GM23338 (cell line): ENCODE results near the gene URI1. TPM values are rescaled to one million over a fixed set of nuclear protein-coding genes. Genes with fewer than 3 reads are reported as not detected.

Experiments used
- ATAC-seq: fragments of 200-7000 bp; cut with Tn5 transposase; 3 replicates; pipeline ENCODE4 v1.9.1; 2020
- DNase-seq: peaks from one replicate; pipeline ENCODE4 v3.0.0-alpha.2; 2015; ENCODE audit warnings: low spot score
- H2AFZ ChIP-seq: fragments of 200-600 bp; sonication (generic); 2 replicates; pipeline ENCODE4 v1.8.0; 2016; ENCODE audit warnings: antibody characterized with exemption, mild to moderate bottlenecking, moderate library complexity
- H3F3A ChIP-seq: fragments of 200-600 bp; sonication (generic); replicated peaks from 2 replicates; pipeline ENCODE4 v1.8.0; 2017; ENCODE audit warnings: antibody characterized with exemption, mixed run types, low read depth
- H3K27ac ChIP-seq: fragments of 200-600 bp; sonication (generic); 2 replicates; pipeline ENCODE4 v1.6.1; 2016; ENCODE audit warnings: low read depth
- H3K27me3 ChIP-seq: fragments of 200-600 bp; sonication (generic); 2 replicates; pipeline ENCODE4 v1.8.0; 2016; ENCODE audit warnings: mild to moderate bottlenecking, mixed run types, moderate library complexity; ENCODE audit not compliant: insufficient read depth
- H3K36me3 ChIP-seq: fragments of 200-600 bp; sonication (generic); 2 replicates; pipeline ENCODE4 v1.8.0; 2016; ENCODE audit warnings: mild to moderate bottlenecking; ENCODE audit not compliant: insufficient read depth
- H3K4me1 ChIP-seq: fragments of 200-600 bp; sonication (generic); 2 replicates; pipeline ENCODE4 v1.8.0; 2016; ENCODE audit warnings: mild to moderate bottlenecking, moderate library complexity; ENCODE audit not compliant: insufficient read depth
- H3K4me2 ChIP-seq: fragments of 200-600 bp; sonication (generic); 2 replicates; pipeline ENCODE4 v1.7.1; 2017; ENCODE audit warnings: mixed run types
- H3K4me3 ChIP-seq: fragments of 200-600 bp; sonication (generic); 2 replicates; pipeline ENCODE4 v1.6.1; 2016; ENCODE audit warnings: mixed run types
- H3K79me2 ChIP-seq: fragments of 200-600 bp; sonication (generic); replicated peaks from 2 replicates; pipeline ENCODE4 v1.8.0; 2017; ENCODE audit warnings: mild to moderate bottlenecking; ENCODE audit not compliant: insufficient read depth
- H3K9me2 ChIP-seq: fragments of 200-600 bp; sonication (generic); 2 replicates; pipeline ENCODE4 v1.8.0; 2017; ENCODE audit not compliant: insufficient read depth
- H4K20me1 ChIP-seq: fragments of 200-600 bp; sonication (generic); replicated peaks from 2 replicates; pipeline ENCODE4 v1.8.0; 2017; ENCODE audit warnings: mild to moderate bottlenecking; ENCODE audit not compliant: insufficient read depth
- H3K27ac Mint-ChIP-seq: 2 replicates; pipeline ENCODE4 v1.8.0; 2020; ENCODE audit warnings: inconsistent platforms, mild to moderate bottlenecking, moderate library complexity, mixed read lengths
- H3K27me3 Mint-ChIP-seq: 3 replicates; pipeline ENCODE4 v1.8.0; 2022; ENCODE audit warnings: low read depth, mild to moderate bottlenecking, moderate library complexity, mixed read lengths, inconsistent platforms; ENCODE audit not compliant: insufficient read depth, poor library complexity
- H3K36me3 Mint-ChIP-seq: 3 replicates; pipeline ENCODE4 v1.8.0; 2021; ENCODE audit warnings: low read depth, mild to moderate bottlenecking, inconsistent platforms, moderate library complexity, mixed read lengths
- H3K4me1 Mint-ChIP-seq: 3 replicates; pipeline ENCODE4 v1.8.0; 2020; ENCODE audit warnings: mild to moderate bottlenecking, inconsistent platforms, mixed read lengths
- H3K4me3 Mint-ChIP-seq: 3 replicates; pipeline ENCODE4 v1.8.0; 2021; ENCODE audit warnings: moderate library complexity, mild to moderate bottlenecking, inconsistent platforms, mixed read lengths
- H3K9me3 Mint-ChIP-seq: 3 replicates; pipeline ENCODE4 v1.8.0; 2020; ENCODE audit warnings: moderate library complexity, mild to moderate bottlenecking, inconsistent platforms, mixed read lengths
- CREB1 ChIP-seq: fragments of 250-450 bp; sonication (Bioruptor Pico); IDR thresholded peaks from 2 replicates; pipeline ENCODE4 v1.5.0; 2020; ENCODE audit warnings: low read depth, mild to moderate bottlenecking, moderate library complexity
- CTCF ChIP-seq, 2 experiments: fragments of 200-600 bp in 1 of 2; sonication (generic) in 1 of 2; conservative IDR thresholded peaks; 2 replicates each; pipeline versions ENCODE4 v1.5.1 to v1.6.1; 2016 to 2017; ENCODE audit warnings: antibody characterized with exemption in 2 of 2, low read depth in 2 of 2, mild to moderate bottlenecking in 2 of 2, moderate library complexity in 1 of 2
- ETS1 ChIP-seq: IDR thresholded peaks from 2 replicates; pipeline ENCODE4 v1.6.1; 2016; ENCODE audit warnings: antibody characterized with exemption
- EZH2 ChIP-seq: fragments of 200-600 bp; sonication (generic); IDR thresholded peaks from one replicate; pipeline ENCODE4 v1.8.0; 2017; ENCODE audit warnings: antibody characterized with exemption, mild to moderate bottlenecking, low read depth; ENCODE audit not compliant: unreplicated experiment
- EZH2phosphoT487 ChIP-seq: fragments of 200-600 bp; sonication (generic); IDR thresholded peaks from one replicate; pipeline ENCODE4 v1.8.1; 2018; ENCODE audit warnings: antibody characterized with exemption; ENCODE audit not compliant: unreplicated experiment
- JUNB ChIP-seq: IDR thresholded peaks from one replicate; pipeline ENCODE4 v1.6.1; 2016; ENCODE audit warnings: antibody characterized with exemption; ENCODE audit not compliant: unreplicated experiment
- NANOG ChIP-seq: IDR thresholded peaks from 2 replicates; pipeline ENCODE4 v1.6.1; 2016; ENCODE audit warnings: antibody characterized with exemption, borderline replicate concordance
- POLR2AphosphoS5 ChIP-seq: IDR thresholded peaks from 2 replicates; pipeline ENCODE4 v1.6.1; 2016; ENCODE audit warnings: antibody characterized with exemption, low read depth
- REST ChIP-seq: IDR thresholded peaks from one replicate; pipeline ENCODE4 v1.6.1; 2018; ENCODE audit warnings: antibody characterized with exemption; ENCODE audit not compliant: unreplicated experiment
- STAT1 ChIP-seq: IDR thresholded peaks from one replicate; pipeline ENCODE4 v1.6.1; 2016; ENCODE audit warnings: antibody characterized with exemption; ENCODE audit not compliant: unreplicated experiment
- ZNF114 ChIP-seq: fragments of 250-450 bp; sonication (Bioruptor Pico); IDR thresholded peaks from 2 replicates; pipeline ENCODE4 v1.5.0; 2020; ENCODE audit warnings: mild to moderate bottlenecking, moderate library complexity
- ZNF331 ChIP-seq: fragments of 250-450 bp; sonication (Bioruptor Pico); IDR thresholded peaks from 2 replicates; pipeline ENCODE4 v1.5.0; 2020; ENCODE audit warnings: low read depth, mild to moderate bottlenecking, moderate library complexity
- ZNF462 ChIP-seq: fragments of 250-450 bp; sonication (Bioruptor Pico); IDR thresholded peaks from 2 replicates; pipeline ENCODE4 v1.5.0; 2020; ENCODE audit warnings: mild to moderate bottlenecking, moderate library complexity
- polyA plus RNA-seq: library from polyadenylated mRNA; unstranded; fragments of >200 nt; fragmentation: Nextera tagmentation; extraction: Ambion mirVana; gene quantifications from 2 replicates; pipeline ENCODE4 v1.2.1, GENCODE V29; 2016
- total RNA-seq: library from RNA; depleted of rRNA; stranded (reverse); fragments of >200 nt; shearing (Covaris generic); gene quantifications from 2 replicates; pipeline ENCODE4 v1.2.3, GENCODE V29; 2014

URI1 gene
- total and polyA plus RNA-seq, 2 experiments from 2014 or later, result 27.6 to 68.4 TPM

GRCh38 chr19:29944390-29945012 is 2.5 kb downstream of the URI1 start:
- Histone ChIP-seq H4K20me1 (peaks cover 25% of the 10 kb centered on the region), H3F3A (no peaks in the 10 kb centered on the region), H3K27me3 (peaks cover 10% of the 10 kb centered on the region; the same call in 1 of the 2 replicates), H3K4me1 (peaks cover 24% of the 10 kb centered on the region), H3K4me3 (no peak overlapping the region), H3K79me2 (peaks cover 60% of the 10 kb centered on the region), H3K9me2 (no peaks in the 10 kb centered on the region; the same call in 1 of the 2 replicates), H2AFZ (no peak overlapping the region), H3K4me2 (peak overlapping the region; percentile 18), H3K27ac (no peak overlapping the region; the same call in 1 of the 2 replicates), H3K36me3 (no peaks in the 10 kb centered on the region)
- no peak for ATAC-seq
- peaks cover 18% of the 10 kb centered on the region for H3K27me3 Mint-ChIP-seq
- H3K4me3 Mint-ChIP-seq, result peak overlapping the region; percentile 45
- no peak for DNase-seq
- H3K4me1 Mint-ChIP-seq, result peaks cover 29% of the 10 kb centered on the region
- TF ChIP-seq STAT1 (no peak), ZNF331 (CRISPR knock-in tag) (no peak), ZNF114 (CRISPR knock-in tag) (no peak), CREB1 (CRISPR knock-in tag) (no peak), POLR2AphosphoS5 (no peak), ZNF462 (CRISPR knock-in tag) (no peak), EZH2 (no peak), EZH2phosphoT487 (no peak), REST (no peak), CTCF (conservative IDR thresholded peaks at IDR 0.05; ENCODE audit: low read depth in 2 of 2) (no peak), NANOG (no peak), ETS1 (no peak), JUNB (no peak)
- no peak overlapping the region for H3K27ac Mint-ChIP-seq
- peaks cover 19% of the 10 kb centered on the region for H3K9me3 Mint-ChIP-seq
- peaks cover 25% of the 10 kb centered on the region for H3K36me3 Mint-ChIP-seq
